ENCODE data around the gene CRYZL1.

CRYZL1 gene

GRCh38 chr21:33558777-33559421, 82.6 kb downstream of the CRYZL1 start:
- DNase-seq, result no peak

GRCh38 chr21:33557447-33557846, 84.1 kb downstream of the CRYZL1 start:
- no peak for DNase-seq

GRCh38 chr21:33554982-33555344, 86.6 kb downstream of the CRYZL1 start:
- DNase-seq, result no peak

GRCh38 chr21:33554236-33554981, 87.1 kb downstream of the CRYZL1 start:
- DNase-seq, result no peak

GRCh38 chr21:33552999-33553598, 88.4 kb downstream of the CRYZL1 start:
- DNase-seq, result no peak

GRCh38 chr21:33552093-33552998, 89.2 kb downstream of the CRYZL1 start:
- no peak for DNase-seq

GRCh38 chr21:33551664-33552063, 89.9 kb downstream of the CRYZL1 start:
- no peak for DNase-seq

GRCh38 chr21:33550772-33551660, 90.5 kb downstream of the CRYZL1 start:
- DNase-seq, result no peak

- DNase-seq, result no peak
Observed at GRCh38 chr21:33549848-33550771, 91.4 kb downstream of the CRYZL1 start.

GRCh38 chr21:33546086-33546485, 95.5 kb downstream of the CRYZL1 start:
- no peak for DNase-seq

- DNase-seq, result no peak
Observed at GRCh38 chr21:33544451-33545195, 96.9 kb downstream of the CRYZL1 start.

GRCh38 chr21:33543505-33544129, 97.9 kb downstream of the CRYZL1 start:
- peak in 1 of 2 donors; percentile 25 for DNase-seq

- DNase-seq, result peak; percentile 98
Observed at GRCh38 chr21:33542640-33543504, 98.7 kb downstream of the CRYZL1 start, which contains the start of gene SON. Gene SON, plus strand, starts transcription at chr21:33543038. Its CDS starts 55 bp downstream, at chr21:33543093.

GRCh38 chr21:33541756-33542639, 99.5 kb downstream of the CRYZL1 start, which contains the start of gene GART:
Gene GART, minus strand, starts transcription at chr21:33542117. Its CDS starts 2,802 bp downstream, at chr21:33539315.
- peak; percentile 37 to 81 for DNase-seq

- no peak for DNase-seq
Observed at GRCh38 chr21:33541105-33541711, 100.3 kb downstream of the CRYZL1 start.

GRCh38 chr21:33540711-33541104, 100.8 kb downstream of the CRYZL1 start:
- no peak for DNase-seq

GRCh38 chr21:33539616-33540015, 101.9 kb downstream of the CRYZL1 start:
- no peak for DNase-seq
